Measurements from ENCODE around the gene WNT7A. TPM values are rescaled to one million over a fixed set of nuclear protein-coding genes. Genes with fewer than 3 reads are reported as not detected.

The WNT7A gene
- total RNA-seq, 2 experiments from 2014 or later = 0.09 TPM; not detected in 1

DNA sequence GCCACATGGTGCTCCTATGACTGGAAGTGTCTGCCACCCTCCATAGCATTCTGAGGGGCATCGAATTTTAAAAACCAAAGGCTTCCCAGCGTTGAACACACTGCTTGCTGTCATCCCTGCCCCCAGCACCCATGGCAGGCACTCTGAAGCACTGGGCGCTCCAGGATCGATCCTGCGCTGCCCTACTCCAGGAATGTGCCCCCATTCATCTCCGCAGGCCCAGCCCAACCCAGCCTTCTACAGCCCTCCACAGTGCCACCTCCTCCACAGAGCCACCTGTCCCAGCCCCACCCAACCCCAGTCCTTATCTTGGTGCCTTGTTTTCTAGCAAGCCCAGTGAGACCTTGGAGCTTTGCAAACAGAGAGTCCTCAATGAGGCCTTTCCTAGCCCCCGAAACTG, 52.2 kb downstream of the WNT7A start:
- CTCF ChIA-PET = interaction anchor here (2.4 kb wide), 1 partner anchor 57 kb away, joined by 9 read pairs; no protein-coding TSS in a partner anchor
- intact Hi-C loops (cut with micrococcal nuclease) = no loop called here

DNA sequence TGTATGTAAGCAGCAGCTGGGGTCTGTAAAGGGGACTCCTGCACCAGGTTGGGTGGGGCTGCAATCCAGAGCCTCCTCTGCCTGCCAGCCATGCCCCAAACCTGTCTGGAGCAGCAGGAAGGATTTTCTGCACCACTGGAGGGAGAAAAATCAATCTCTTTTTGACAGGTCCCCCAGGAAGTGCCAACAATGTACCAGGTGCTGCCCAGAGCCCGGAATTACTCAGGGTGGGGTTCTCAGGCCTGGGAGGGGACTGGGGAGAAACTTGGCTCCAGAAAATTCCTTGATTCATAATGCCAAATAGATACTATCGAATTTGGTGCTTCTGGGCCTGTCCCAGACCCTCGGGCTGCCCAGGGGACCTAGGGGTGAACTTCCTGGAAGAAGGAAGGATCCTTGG, 52.6 kb downstream of the WNT7A start:
- no peaks in the 10 kb centered on the region for H3K36me3 Mint-ChIP-seq (ENCODE audit: low read depth)
- H3K9me3 Mint-ChIP-seq = no peaks in the 10 kb centered on the region
- no peak for DNase-seq
- TF ChIP-seq, protein P1, sequence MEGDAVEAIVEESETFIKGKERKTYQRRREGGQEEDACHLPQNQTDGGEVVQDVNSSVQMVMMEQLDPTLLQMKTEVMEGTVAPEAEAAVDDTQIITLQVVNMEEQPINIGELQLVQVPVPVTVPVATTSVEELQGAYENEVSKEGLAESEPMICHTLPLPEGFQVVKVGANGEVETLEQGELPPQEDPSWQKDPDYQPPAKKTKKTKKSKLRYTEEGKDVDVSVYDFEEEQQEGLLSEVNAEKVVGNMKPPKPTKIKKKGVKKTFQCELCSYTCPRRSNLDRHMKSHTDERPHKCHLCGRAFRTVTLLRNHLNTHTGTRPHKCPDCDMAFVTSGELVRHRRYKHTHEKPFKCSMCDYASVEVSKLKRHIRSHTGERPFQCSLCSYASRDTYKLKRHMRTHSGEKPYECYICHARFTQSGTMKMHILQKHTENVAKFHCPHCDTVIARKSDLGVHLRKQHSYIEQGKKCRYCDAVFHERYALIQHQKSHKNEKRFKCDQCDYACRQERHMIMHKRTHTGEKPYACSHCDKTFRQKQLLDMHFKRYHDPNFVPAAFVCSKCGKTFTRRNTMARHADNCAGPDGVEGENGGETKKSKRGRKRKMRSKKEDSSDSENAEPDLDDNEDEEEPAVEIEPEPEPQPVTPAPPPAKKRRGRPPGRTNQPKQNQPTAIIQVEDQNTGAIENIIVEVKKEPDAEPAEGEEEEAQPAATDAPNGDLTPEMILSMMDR (IDR thresholded peaks at IDR 0.05) = no peak
- POLR2A ChIA-PET = interaction anchor here (0.6 to 0.9 kb wide), 2 partner anchors 198 to 673 kb away, joined by 3 read pairs; no protein-coding TSS in a partner anchor
- no peaks in the 10 kb centered on the region for H3K4me1 Mint-ChIP-seq (ENCODE audit: low read depth)
- H3K27ac Mint-ChIP-seq = no peak overlapping the region
- H3K27me3 Mint-ChIP-seq = no peaks in the 10 kb centered on the region
- no peak overlapping the region for H3K4me3 Mint-ChIP-seq
- ATAC-seq = no peak
- CTCF ChIA-PET = interaction anchor here (2.4 kb wide), 1 partner anchor 58 kb away, joined by 9 read pairs; no protein-coding TSS in a partner anchor
- intact Hi-C loops (cut with micrococcal nuclease) = no loop called here

More for the DNA sequence above, 52.2 kb downstream of the WNT7A start:
- Mint-ChIP-seq H3K27me3 (no peaks in the 10 kb centered on the region), H3K27ac (no peak overlapping the region), H3K36me3 (ENCODE audit: low read depth) (no peaks in the 10 kb centered on the region), H3K9me3 (no peaks in the 10 kb centered on the region), H3K4me1 (ENCODE audit: low read depth) (no peaks in the 10 kb centered on the region), H3K4me3 (no peak overlapping the region)
- DNase-seq (no peak), ATAC-seq (no peak)
- TF ChIP-seq, protein P1 (IDR thresholded peaks at IDR 0.05) = no peak
- POLR2A ChIA-PET = interaction anchor here (0.6 kb wide), 1 partner anchor 198 kb away, joined by 3 read pairs; no protein-coding TSS in a partner anchor

DNA sequence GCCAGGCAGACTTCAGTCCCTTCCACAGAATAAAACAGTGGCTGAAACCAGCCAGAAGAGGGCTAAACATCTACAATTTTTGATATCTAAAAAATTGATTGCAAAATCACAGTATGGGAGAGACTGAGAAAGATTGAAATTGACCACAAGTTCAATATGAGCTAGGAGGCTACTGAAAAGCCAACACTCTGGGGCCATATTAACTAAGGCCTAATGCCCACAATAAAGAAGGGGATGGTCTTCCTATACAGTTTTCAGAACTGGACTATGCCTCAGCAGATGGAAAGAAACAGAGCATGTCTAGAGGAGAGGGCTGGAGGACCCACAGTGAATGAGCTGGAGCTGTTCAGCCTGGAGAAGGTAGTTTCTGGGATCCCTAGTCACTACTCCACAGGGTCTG, 53.2 kb downstream of the WNT7A start:
- DNase-seq (no peak), ATAC-seq (no peak)
- no peaks in the 10 kb centered on the region for H3K27me3 Mint-ChIP-seq
- ChIA-PET POLR2A (interaction anchor here (0.6 to 0.9 kb wide), 2 partner anchors 199 to 674 kb away, joined by 3 read pairs; no protein-coding TSS in a partner anchor), CTCF (interaction anchor here (1.1 to 2.4 kb wide), 2 partner anchors 58 to 205 kb away, joined by 3 to 9 read pairs; no protein-coding TSS in a partner anchor)
- no peak overlapping the region for H3K27ac Mint-ChIP-seq
- H3K36me3 Mint-ChIP-seq (ENCODE audit: low read depth) = no peaks in the 10 kb centered on the region
- intact Hi-C loops (cut with micrococcal nuclease) = no loop called here
- no peaks in the 10 kb centered on the region for H3K9me3 Mint-ChIP-seq
- TF ChIP-seq, protein P1 (IDR thresholded peaks at IDR 0.05) = no peak
- no peaks in the 10 kb centered on the region for H3K4me1 Mint-ChIP-seq (ENCODE audit: low read depth)
- no peak overlapping the region for H3K4me3 Mint-ChIP-seq

DNA sequence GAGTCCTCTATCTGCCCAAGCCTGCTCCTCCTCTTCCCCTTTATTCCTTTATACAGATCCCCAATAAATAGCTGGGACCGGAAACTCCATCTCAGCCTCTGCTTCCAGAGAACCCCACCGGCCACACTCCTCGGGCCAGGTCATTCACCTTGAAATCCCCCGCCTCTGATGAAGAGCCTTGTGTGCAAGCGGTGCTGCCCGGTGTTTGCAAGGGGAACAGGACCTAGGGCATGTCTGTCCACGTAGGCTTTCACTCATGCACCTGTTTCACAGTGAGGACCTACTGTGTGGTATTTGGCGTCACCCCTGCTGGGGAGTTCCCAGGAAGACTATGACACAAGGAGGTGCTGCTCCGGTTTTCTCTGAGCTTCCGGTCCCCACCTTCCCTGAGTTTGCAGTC, 54.0 kb downstream of the WNT7A start:
- Mint-ChIP-seq H3K9me3 (no peaks in the 10 kb centered on the region), H3K4me1 (ENCODE audit: low read depth) (no peaks in the 10 kb centered on the region), H3K4me3 (no peak overlapping the region), H3K27me3 (no peaks in the 10 kb centered on the region), H3K27ac (no peak overlapping the region), H3K36me3 (ENCODE audit: low read depth) (no peaks in the 10 kb centered on the region)
- ChIA-PET CTCF (interaction anchor here (1.1 to 2.4 kb wide), 2 partner anchors 59 to 204 kb away, joined by 3 to 9 read pairs; no protein-coding TSS in a partner anchor), POLR2A (no interaction called here)
- intact Hi-C loops (cut with micrococcal nuclease) = no loop called here
- ATAC-seq = no peak
- DNase-seq = no peak
- TF ChIP-seq, protein P1 (IDR thresholded peaks at IDR 0.05) = no peak

DNA sequence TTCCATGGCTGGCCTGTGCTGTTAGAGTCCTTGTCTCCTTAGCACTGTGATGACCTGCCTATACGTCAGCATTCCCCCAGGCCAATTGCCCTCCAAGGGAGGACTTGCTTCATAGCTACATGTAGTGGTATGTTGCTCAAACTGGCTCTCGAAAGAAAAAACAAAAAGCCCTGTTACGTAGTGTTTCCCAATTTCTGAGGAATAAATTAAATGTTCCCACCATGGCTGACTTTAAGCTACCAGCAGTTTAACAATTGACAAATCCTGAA, 54.6 kb downstream of the WNT7A start:
- POLR2A ChIA-PET = no interaction called here
- Mint-ChIP-seq H3K4me3 (no peak overlapping the region), H3K27me3 (no peaks in the 10 kb centered on the region), H3K4me1 (ENCODE audit: low read depth) (no peaks in the 10 kb centered on the region), H3K36me3 (ENCODE audit: low read depth) (no peaks in the 10 kb centered on the region), H3K9me3 (no peaks in the 10 kb centered on the region), H3K27ac (no peak overlapping the region)
- no peak for DNase-seq
- TF ChIP-seq, protein P1 (IDR thresholded peaks at IDR 0.05) = no peak
- ATAC-seq = no peak
- CTCF ChIA-PET = interaction anchor here (2.4 kb wide), 1 partner anchor 60 kb away, joined by 9 read pairs; no protein-coding TSS in a partner anchor
- intact Hi-C loops (cut with micrococcal nuclease) = no loop called here

Data from activated CD8-positive, alpha-beta T cell treated with anti-CD3 and anti-CD28 coated beads for 36 hours (primary cell).